Activated naive CD4-positive, alpha-beta T cell (primary cell): ENCODE measurements around the gene PTCH2.
"Not testable (repeated sequence)": the region's sequence is repeated elsewhere in the genome, so short reads cannot be mapped to it uniquely, and the experiment has no call there.

ENCODE experiments used
- DNase-seq, 4 experiments: peaks; one replicate each; lab custom pipeline; 2025; lab: John Stamatoyannopoulos, UW

The PTCH2 gene

GRCh38 chr1:44819608-44820327 is 23.3 kb downstream of the PTCH2 start:
- peak; percentile 64 to 74 (median 72) for DNase-seq

GRCh38 chr1:44819196-44819607 is 23.9 kb downstream of the PTCH2 start:
- no peak for DNase-seq

DNA sequence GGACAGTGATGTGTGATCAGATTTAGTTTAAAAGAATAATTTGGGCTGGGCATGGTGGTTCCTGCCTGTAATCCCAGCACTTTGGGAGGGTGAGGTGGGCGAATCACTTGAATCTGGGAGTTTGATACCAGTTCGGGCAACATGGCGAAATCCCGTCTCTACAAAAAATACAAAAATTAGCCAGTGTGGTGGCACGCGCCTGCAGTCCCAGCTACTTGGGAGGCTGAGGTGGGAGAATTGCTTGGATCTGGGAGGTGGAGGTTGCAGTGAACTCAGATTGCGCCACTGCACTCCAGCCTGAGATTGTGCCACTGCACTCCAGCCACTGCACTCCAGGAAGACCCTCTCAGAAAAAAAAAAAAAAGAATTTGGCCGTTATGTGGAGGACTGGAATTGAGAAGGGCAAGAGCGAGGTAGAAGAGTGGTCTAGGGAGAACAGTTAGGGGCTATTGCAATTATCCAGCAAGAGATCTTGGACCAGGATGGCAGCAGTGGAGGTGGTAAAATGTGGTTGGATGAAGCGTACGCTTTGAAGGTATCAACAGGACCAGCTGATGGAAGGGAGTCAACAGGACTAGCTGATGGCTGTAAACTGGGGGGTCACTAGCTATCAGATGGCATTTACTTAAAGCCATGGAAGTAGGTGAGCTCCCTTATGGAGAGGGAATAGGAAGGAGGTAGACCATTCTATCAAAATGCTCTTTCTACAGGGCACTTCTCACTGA is 25.1 kb downstream of the PTCH2 start:
- no peak for DNase-seq

GRCh38 chr1:44817307-44817706 is 25.7 kb downstream of the PTCH2 start:
- no peak for DNase-seq

- DNase-seq: not testable (repeated sequence)
Measured at GRCh38 chr1:44815926-44816325, 27.1 kb downstream of the PTCH2 start.

DNA sequence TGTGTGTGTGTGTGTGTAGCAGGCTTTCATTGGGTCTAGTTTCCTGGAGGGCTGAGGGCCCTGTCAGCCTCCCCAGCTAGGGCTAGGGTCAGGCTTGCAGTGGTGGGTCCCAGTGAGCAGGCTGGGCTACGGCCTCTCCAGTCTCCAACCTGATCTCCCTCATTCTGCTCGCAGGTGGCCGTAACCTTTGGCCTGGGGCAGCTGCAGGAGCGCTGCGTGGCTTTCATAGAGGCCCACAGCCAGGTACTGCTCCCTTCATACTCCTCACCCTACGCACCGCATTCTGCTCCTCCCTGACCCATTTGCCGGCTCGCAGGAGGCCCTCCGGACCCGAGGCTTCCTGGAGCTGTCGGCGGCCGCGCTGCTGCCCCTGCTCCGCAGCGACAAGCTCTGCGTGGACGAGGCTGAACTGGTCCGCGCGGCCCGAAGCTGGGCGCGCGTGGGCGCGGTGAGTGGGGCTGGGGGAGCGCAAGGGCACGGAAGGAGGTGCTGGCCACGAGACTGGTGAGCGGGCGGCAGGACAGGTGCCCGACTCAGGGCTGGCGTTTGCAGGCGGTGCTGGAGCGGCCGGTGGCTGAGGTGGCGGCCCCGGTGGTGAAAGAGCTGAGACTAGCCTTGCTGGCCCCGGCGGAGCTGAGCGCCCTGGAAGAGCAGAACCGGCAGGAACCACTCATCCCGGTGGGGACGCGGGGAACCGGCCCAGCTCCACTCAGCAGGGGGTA is 30.1 kb downstream of the PTCH2 start:
- DNase-seq: no peak

DNA sequence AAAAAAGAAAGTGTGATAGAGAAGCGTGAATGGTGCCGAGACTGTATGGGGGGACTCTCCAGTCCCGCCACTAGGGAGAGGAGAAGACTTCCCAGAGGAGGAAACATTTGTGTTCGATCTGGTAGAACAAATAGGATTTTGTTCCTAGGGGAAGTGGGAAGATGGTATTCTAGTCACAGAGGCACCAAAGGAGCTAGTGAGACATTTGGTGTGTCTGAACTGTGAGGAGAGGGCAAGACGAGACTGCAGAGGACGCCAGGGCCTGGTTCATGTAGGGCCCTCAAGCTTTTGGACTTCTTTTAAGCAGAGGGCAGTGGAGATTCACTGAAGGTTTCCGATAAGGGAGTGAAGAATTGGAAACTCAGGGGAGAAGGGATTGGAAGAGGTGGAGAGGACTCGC is 31.8 kb downstream of the PTCH2 start:
- DNase-seq: no peak

- DNase-seq: not testable (repeated sequence)
Measured at GRCh38 chr1:44810762-44811105, 32.3 kb downstream of the PTCH2 start.

- DNase-seq: no peak
Measured at GRCh38 chr1:44810101-44810761, 32.8 kb downstream of the PTCH2 start.

DNA sequence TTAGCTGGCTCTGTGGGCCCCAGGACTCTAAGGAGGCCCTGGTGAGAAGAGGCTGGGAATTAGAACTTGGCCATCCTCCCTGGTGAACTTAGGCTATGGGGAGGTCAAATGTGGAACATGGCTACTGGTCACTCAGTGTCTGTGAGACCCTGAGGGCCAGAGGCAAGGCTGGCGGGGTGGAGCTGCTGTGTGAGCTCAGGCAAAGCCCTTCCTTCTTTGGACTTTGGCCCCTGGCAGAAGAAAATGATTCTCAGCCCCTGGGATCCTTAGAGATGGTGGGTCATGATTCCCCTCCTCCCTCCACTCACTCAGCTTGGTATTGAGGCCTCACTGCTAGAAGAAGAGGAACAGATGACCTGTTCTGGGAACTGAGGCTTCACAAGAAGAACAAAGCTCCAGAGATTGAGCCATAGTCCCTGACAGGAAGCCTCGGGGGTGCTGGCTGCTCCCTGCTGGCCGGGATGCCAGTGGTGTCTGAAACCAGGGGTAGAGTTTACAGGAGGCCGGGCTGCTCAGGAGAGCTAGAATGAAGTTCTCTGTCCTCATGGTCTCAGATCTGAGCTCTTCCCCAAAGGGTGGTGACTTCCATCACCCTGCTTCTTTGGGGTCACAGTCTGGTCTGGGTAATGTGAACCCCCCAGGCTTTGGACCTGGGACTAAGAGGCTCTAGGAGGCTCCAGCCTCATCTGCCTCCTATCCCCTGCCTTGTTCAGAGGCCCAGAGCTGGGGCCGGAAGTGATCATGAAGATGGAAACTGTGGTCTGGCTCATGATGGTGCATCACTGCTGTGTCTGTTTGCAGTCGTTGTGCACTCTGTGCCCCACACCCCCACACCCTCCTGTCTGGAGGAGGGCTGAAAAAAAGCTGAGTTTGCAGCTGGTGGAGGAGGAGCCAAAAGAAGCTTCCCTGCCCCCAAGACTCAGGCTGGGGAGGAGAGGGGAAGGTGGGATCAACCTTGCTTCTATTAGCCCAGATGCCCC is 33.8 kb downstream of the PTCH2 start:
- peak; percentile 34 to 76 (median 60) for DNase-seq

DNA sequence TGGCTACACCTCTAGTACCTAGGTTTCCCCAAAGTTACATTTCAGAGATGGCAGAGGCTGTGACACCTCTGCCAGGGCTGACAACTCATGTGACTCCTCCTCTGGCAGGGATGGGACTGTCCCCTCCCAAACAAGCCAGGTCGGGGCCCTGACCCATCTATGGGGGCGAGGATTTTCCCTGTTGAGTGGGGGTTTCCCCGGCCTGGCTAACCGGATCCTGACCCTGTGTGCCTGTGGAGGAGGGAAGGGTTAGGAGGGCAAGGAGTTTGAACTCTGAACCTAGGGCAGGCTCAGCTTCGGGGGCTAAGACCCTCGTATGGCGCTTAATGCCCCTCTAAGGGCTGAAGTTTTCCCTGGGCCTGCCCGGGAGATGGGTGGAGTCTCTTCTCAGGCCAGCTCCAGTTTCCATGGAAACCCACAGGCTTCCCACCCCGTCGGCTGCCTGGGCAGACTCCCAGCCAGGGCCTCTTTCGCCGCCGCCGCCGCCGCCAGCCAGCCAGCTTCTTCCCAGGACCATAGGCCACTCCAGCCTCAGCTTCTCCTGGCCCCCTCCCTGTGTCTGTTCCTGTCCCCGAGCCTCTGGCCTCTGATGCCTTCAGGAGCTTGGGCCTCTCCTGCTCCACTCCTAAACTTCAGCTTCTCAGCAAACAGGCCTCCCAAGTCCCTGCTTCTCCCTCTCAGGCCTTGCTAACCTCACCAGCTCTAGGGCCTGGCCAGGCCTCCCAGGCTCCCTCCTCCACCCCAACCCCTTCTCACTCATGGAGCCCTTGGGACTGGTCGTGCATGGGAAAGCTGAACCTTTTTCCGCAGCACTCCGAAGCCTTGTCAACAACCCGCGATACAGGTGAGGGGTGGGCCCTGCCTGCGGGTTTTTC is 34.8 kb downstream of the PTCH2 start, which contains the start of gene BTBD19:
Gene BTBD19, plus strand, starts transcription at position 461 of the 875 bp plus-strand sequence. Its CDS starts 298 bp downstream, at position 759.
- DNase-seq: peak in 3 of 4 experiments; percentile 48 to 66 (median 53)

GRCh38 chr1:44807364-44808062 is 35.5 kb downstream of the PTCH2 start:
- peak; percentile 36 to 84 (median 73) for DNase-seq

DNA sequence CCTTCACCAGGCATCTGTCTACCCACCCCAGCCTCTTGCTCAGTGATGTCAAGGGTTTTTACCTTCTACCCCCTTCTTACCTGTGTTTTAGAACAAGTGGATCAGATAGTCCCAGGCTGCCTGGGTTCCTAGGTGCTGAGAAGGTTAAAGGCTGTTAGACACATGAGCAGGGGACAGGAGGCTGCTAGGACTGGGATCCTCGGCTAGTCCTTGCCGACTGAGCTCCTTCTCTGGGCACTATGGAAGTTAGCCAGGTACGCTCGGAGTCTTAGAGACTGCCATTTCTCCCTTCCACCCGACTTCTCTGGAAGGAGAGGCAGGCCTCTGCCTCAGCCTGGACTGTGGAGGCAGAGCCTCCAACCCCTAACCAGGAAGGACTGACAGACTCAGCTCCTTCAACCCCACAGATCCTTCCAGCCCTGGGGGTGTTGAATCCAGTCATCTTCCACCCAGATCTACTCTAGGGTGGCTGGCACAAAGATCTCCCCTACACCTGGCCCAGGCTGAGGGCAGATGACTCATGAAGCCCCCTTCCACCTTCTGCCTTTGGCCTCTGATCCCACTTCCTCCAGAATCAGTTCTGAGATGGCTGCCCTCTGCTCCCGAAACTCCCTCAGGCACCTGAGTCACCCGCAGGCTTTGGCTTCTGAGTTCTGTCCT is 36.2 kb downstream of the PTCH2 start, which contains the start of gene DYNLT4:
Gene DYNLT4, minus strand, starts transcription at position 648 of the 660 bp plus-strand sequence. CDS start 683 bp downstream, outside the sequence.
- peak in 1 of 4 experiments; percentile 24 for DNase-seq

GRCh38 chr1:44806025-44806703 is 36.9 kb downstream of the PTCH2 start:
- DNase-seq: no peak

- no peak for DNase-seq
Measured at GRCh38 chr1:44805311-44806024, 37.6 kb downstream of the PTCH2 start.

DNA sequence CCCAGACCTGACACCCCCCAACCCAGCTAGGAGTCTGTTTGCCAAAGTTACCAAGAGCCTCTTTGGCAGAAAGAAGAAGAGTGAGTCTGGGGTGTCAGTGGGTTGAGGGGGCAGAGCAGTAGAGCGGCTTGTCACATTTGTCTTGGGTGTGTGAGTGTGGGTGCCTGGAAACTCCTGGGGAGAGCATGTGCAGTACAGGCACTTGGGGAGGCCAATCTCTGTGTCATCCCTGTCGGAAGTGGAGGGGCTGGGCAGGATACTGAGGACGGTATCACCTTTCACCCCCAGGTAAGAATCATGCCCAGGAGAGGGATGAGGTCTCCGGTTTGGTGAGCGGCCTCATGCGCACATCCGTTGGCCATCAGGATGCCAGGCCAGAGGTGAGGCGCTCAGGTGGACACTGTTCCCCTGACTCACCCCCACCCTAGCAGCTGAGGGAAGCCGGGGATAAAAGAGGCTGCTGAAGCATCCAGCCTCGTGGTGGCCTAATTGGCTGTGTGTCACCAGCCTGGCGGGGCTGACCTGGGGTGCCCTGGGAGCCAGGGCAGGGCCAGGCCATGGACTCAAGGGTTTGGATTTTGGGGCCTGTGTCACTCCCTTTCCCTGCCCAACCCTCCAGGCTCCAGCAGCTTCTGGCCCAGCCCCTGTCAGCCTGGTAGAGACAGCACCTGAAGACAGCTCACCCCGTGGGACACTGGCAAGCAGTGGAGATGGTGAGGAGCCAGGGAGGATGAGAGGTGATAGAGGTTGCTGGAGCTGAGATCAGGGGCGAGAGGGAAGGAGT is 39.5 kb downstream of the PTCH2 start:
- no peak for DNase-seq

DNA sequence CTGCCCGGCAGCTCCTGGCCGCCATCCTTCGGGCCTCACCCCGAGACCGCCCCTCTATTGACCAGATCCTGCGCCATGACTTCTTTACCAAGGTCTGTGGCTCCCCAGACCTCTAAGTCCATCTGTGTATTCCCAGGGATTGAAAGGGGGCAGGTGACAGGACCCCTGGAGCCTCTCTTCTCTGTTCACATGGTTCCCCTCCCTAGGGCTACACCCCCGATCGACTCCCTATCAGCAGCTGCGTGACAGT is 40.1 kb downstream of the PTCH2 start:
- DNase-seq: no peak
